Coronary artery (tissue), 2 donors: ENCODE results near the gene MACROD2.
"Not testable (repeated sequence)": the region's sequence is repeated elsewhere in the genome, so short reads cannot be mapped to it uniquely, and the experiment has no call there.

Experiments used
- DNase-seq: peaks from one replicate; pipeline ENCODE4 v3.0.0-alpha.2; 2017; ENCODE audit warnings: low spot score
- H3K27ac ChIP-seq, 2 donors: fragments of 200-600 bp; sonication (generic); one replicate each; pipeline ENCODE4 v1.5.1; 2016 to 2019
- H3K4me3 ChIP-seq: fragments of 200-600 bp; sonication (generic); 2 replicates; pipeline ENCODE4 v1.5.1; 2016; ENCODE audit warnings: mild to moderate bottlenecking, moderate library complexity
- CTCF ChIP-seq: fragments of 200-600 bp; sonication (generic); IDR thresholded peaks from one replicate; pipeline ENCODE4 v1.5.1; 2019; ENCODE audit warnings: antibody characterized with exemption

MACROD2 gene

DNA sequence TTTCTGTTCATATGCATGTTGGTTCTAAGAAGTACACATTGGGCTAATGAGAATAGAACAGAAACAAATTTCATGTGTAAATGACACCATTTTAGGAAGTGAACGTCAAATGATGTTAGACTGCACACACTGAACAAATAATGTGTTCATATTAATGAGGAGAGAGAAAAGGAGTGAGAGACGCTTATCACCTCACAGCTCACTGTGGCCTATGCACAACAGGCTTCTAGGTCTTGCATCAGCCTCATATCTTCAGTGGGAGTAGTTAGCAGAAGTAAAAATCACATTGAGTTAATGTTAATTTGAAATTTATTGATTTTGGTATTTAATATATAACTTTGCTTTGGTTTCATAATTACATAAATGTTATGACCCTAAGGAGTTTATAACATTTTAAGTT lies 454.9 kb downstream of the MACROD2 start:
- no peak overlapping the region for H3K27ac ChIP-seq
- DNase-seq: no peak
- no peak for TF ChIP-seq CTCF
- no peak overlapping the region for H3K4me3 ChIP-seq

- H3K4me3 ChIP-seq: no peak overlapping the region
- DNase-seq: no peak
- TF ChIP-seq CTCF: no peak
- H3K27ac ChIP-seq: no peak overlapping the region
Observed at GRCh38 chr20:14451458-14451857, 456.1 kb downstream of the MACROD2 start.

GRCh38 chr20:14453259-14453658 lies 457.9 kb downstream of the MACROD2 start:
- no peak for DNase-seq
- TF ChIP-seq CTCF: no peak
- Histone ChIP-seq H3K4me3 (no peak overlapping the region), H3K27ac (no peak overlapping the region)

DNA sequence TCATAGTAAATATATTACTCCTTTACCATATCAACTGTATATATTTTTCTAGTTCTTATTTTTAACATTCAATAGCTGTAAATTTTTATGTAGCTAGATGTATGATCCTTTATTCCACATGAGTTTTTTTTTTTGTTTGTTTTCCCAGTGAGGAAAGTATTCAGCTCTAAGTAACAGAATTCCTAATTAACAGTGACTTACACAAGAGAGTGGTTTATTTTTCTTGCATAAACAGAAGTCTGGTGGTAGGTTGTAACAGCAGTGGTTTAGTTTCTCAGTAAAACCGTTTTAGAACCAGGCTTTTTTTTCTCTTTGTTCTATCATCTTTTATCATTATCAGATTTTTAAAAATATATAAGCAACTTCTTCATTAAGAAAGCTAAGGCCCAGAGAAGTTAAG lies 459.0 kb downstream of the MACROD2 start:
- H3K27ac ChIP-seq: no peak overlapping the region
- no peak for DNase-seq
- H3K4me3 ChIP-seq: no peak overlapping the region
- TF ChIP-seq CTCF: no peak

DNA sequence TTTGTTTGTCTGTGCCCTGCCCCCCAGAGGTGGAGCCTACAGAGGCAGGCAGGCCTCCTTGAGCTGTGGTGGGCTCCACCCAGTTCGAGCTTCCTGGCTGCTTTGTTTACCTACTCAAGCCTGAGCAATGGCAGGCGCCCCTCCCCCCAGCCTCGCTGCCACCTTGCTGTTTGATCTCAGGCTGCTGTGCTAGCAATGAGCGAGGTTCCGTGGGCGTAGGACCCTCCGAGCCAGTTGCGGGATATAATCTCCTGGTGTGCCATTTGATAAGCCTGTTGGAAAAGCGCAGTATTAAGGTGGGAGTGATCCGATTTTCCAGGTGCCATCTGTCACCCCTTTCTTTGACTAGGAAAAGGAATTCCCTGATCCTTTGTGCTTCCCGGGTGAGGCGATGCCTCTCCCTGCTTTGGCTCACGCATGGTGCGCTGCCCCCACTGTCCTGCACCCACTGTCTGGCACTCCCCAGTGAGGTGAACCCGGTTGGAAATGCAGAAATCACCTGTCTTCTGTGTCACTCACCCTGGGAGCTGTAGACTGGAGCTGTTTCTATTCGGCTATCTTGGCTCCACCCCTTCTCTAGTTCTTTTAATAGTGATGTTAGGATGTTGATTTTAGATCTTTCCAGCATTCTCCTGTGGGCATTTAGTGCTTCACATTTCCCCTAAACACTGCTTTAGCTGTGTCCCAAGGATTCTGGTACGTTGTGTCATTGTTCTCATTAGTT lies 471.9 kb downstream of the MACROD2 start:
- H3K4me3 ChIP-seq, H3K27ac ChIP-seq, DNase-seq: not testable (repeated sequence)

DNA sequence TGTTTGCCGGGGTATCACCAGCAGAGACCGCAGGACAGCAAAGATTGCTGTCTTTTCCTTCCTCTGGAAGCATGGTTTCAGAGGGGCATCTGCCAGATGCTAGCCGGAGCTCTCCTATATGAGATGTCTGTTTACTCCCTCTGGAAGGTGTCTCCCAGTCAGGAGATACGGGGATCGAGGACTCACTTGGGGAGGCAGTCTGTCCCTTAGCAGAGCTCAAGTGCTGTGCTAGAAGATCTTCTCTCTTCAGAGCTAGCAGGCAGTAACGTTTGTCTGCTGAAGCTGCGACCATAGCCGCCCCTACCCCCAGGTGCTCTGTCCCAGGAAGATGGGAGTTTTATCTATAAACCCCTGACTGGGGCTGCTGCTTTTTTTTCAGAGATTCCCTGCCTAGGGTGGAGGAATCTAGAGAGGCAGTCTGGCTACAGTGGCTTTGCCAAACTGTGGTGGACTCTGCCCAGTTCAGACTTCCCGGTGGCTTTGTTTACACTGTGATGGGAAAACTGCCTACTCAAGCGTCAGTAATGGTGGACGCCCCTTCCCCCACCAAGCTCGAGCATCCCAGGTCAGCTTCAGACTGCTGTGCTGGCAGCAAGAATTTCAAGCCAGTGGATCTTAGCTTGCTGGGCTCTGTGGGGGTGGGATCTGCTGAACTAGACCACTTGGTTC lies 475.0 kb downstream of the MACROD2 start:
- no peak for DNase-seq
- Histone ChIP-seq H3K27ac (no peak overlapping the region), H3K4me3 (no peak overlapping the region)
- TF ChIP-seq CTCF: no peak

GRCh38 chr20:14470977-14471661 lies 475.8 kb downstream of the MACROD2 start:
- Histone ChIP-seq H3K27ac (no peak overlapping the region), H3K4me3 (no peak overlapping the region)
- TF ChIP-seq CTCF: no peak
- DNase-seq: no peak
